A549 (cell line): ENCODE data around the gene SVEP1. TPM values are rescaled to one million over a fixed set of nuclear protein-coding genes. Genes with fewer than 3 reads are reported as not detected.

Experiments used
- ATAC-seq, 2 experiments: fragments of 200-7000 bp in 1 of 2; fragments of >200 bp in 1 of 2; cut with Nextera tagmentation in 1 of 2; cut with Tn5 transposase in 1 of 2; 3 replicates each; pipeline versions ENCODE4 v1.8.0 to v1.9.1; 2018 to 2020; ENCODE audit warnings: mild to moderate bottlenecking in 1 of 2, moderate library complexity in 1 of 2
- CTCF ChIA-PET: fragments of 300-600 bp; sonication (Branson Sonifier 250); formaldehyde crosslinking; extraction: SDS; loops from one replicate; lab custom pipeline; 2021; ENCODE audit warnings: antibody characterized with exemption, inconsistent platforms; lab: Yijun Ruan, JAX
- POLR2A ChIA-PET: fragments of 350-600 bp; formaldehyde crosslinking; extraction: SDS; loops from one replicate; lab custom pipeline; 2021; ENCODE audit warnings: antibody characterized with exemption, inconsistent platforms; lab: Yijun Ruan, JAX
- DNase-seq, 2 experiments: peaks; one replicate each; pipeline versions ENCODE4 v3.0.0 to v3.0.0-alpha.2; 2011 to 2016; ENCODE audit warnings: low read depth in 1 of 2, low spot score in 1 of 2
- FAIRE-seq: peaks from 2 replicates; lab custom pipeline; 2011; peaks lifted over from hg19 to GRCh38; lab: Jason Lieb, UNC
- H3K27ac ChIP-seq, 2 experiments: fragments of >200 bp; sonication (Bioruptor Twin); formaldehyde crosslinking; 3 replicates each; pipeline ENCODE4 v1.5.1; 2016 to 2017
- H3K4me1 ChIP-seq: fragments of >200 bp; sonication (Bioruptor Twin); formaldehyde crosslinking; 3 replicates; pipeline ENCODE4 v1.6.1; 2016
- H3K4me2 ChIP-seq: fragments of >200 bp; sonication (Bioruptor Twin); formaldehyde crosslinking; 3 replicates; pipeline ENCODE4 v1.6.1; 2016
- H3K4me3 ChIP-seq: fragments of >200 bp; sonication (Bioruptor Twin); formaldehyde crosslinking; 3 replicates; pipeline ENCODE4 v1.5.1; 2016
- H3K9me3 ChIP-seq: fragments of >200 bp; sonication (Bioruptor Twin); formaldehyde crosslinking; 3 replicates; pipeline ENCODE4 v1.6.1; 2016
- ATOH8 ChIP-seq: fragments of 250-450 bp; sonication (Bioruptor Pico); IDR thresholded peaks from 2 replicates; pipeline ENCODE4 v1.5.0; 2020; ENCODE audit warnings: low read depth, mild to moderate bottlenecking, moderate library complexity
- CBX2 ChIP-seq: fragments of 200-600 bp; sonication (generic); IDR thresholded peaks from 2 replicates; pipeline ENCODE4 v1.6.1; 2016; ENCODE audit warnings: low read depth, mild to moderate bottlenecking, borderline replicate concordance
- CBX8 ChIP-seq: fragments of 200-600 bp; sonication (generic); IDR thresholded peaks from 2 replicates; pipeline ENCODE4 v1.6.1; 2016
- CEBPB ChIP-seq, 2 experiments: fragments of >200 bp in 1 of 2; sonication (Bioruptor Twin) in 1 of 2; formaldehyde crosslinking in 1 of 2; IDR thresholded peaks; 2 replicates each; pipeline ENCODE4 v1.6.1; 2012 to 2016
- EP300 ChIP-seq, 2 experiments: fragments of >200 bp; sonication (Bioruptor Twin); formaldehyde crosslinking; IDR thresholded peaks; 2 replicates in 1 of 2; 3 replicates in 1 of 2; pipeline ENCODE4 v1.6.1; 2016 to 2017
- ESRRA ChIP-seq: fragments of 150-350 bp; IDR thresholded peaks from 2 replicates; pipeline ENCODE4 v1.6.1; 2014; ENCODE audit warnings: mild to moderate bottlenecking, low read length, borderline replicate concordance
- FOXS1 ChIP-seq: fragments of 250-450 bp; sonication (Bioruptor Pico); IDR thresholded peaks from 2 replicates; pipeline ENCODE4 v1.5.0; 2020; ENCODE audit warnings: mild to moderate bottlenecking, moderate library complexity
- HDAC2 ChIP-seq: fragments of 200-600 bp; sonication (generic); IDR thresholded peaks from 2 replicates; pipeline ENCODE4 v1.6.1; 2016
- HES2 ChIP-seq: fragments of >200 bp; sonication (Bioruptor Twin); formaldehyde crosslinking; IDR thresholded peaks from 2 replicates; pipeline ENCODE4 v1.6.1; 2016
- HEYL ChIP-seq: fragments of 250-450 bp; sonication (Bioruptor Pico); IDR thresholded peaks from 2 replicates; pipeline ENCODE4 v1.8.0; 2021; ENCODE audit warnings: mild to moderate bottlenecking, moderate library complexity
- HOXA7 ChIP-seq: fragments of 250-450 bp; sonication (Bioruptor Pico); IDR thresholded peaks from 2 replicates; pipeline ENCODE4 v1.5.0; 2020; ENCODE audit warnings: mild to moderate bottlenecking, moderate library complexity
- HOXB5 ChIP-seq: fragments of 250-450 bp; sonication (Bioruptor Pico); IDR thresholded peaks from 2 replicates; pipeline ENCODE4 v1.5.0; 2020; ENCODE audit warnings: mild to moderate bottlenecking, moderate library complexity
- KDM1A ChIP-seq: fragments of 200-600 bp; sonication (generic); IDR thresholded peaks from 2 replicates; pipeline ENCODE4 v1.6.1; 2016; ENCODE audit warnings: low read depth, mild to moderate bottlenecking
- KDM5A ChIP-seq: fragments of 200-600 bp; sonication (generic); IDR thresholded peaks from 2 replicates; pipeline ENCODE4 v1.6.1; 2016; ENCODE audit warnings: antibody characterized with exemption, mild to moderate bottlenecking
- NFE2L2 ChIP-seq: fragments of 150-350 bp; conservative IDR thresholded peaks from 2 replicates; pipeline ENCODE4 v1.6.1; 2014; ENCODE audit warnings: low read length
- NPAS2 ChIP-seq: fragments of 250-450 bp; sonication (Bioruptor Pico); IDR thresholded peaks from 2 replicates; pipeline ENCODE4 v1.8.0; 2022; ENCODE audit warnings: mild to moderate bottlenecking, moderate library complexity, borderline replicate concordance
- POLR2A ChIP-seq: IDR thresholded peaks from 2 replicates; pipeline ENCODE4 v1.6.1; 2012; ENCODE audit warnings: mild to moderate bottlenecking, low read length
- RAD21 ChIP-seq, 2 experiments: fragments of >200 bp in 1 of 2; sonication (Bioruptor Twin) in 1 of 2; formaldehyde crosslinking in 1 of 2; IDR thresholded peaks in 1 of 2; conservative IDR thresholded peaks in 1 of 2; 2 replicates in 1 of 2; 3 replicates in 1 of 2; pipeline ENCODE4 v1.6.1; 2012 to 2018; ENCODE audit warnings: inconsistent platforms in 1 of 2
- REST ChIP-seq: fragments of 200-600 bp; sonication (generic); IDR thresholded peaks from 2 replicates; pipeline ENCODE4 v1.6.1; 2016; ENCODE audit warnings: antibody characterized with exemption, mild to moderate bottlenecking, moderate library complexity
- RFX5 ChIP-seq: fragments of 450-650 bp; IDR thresholded peaks from 2 replicates; pipeline ENCODE4 v1.7.1; 2014; ENCODE audit warnings: antibody characterized with exemption, mild to moderate bottlenecking, moderate library complexity
- RNF2 ChIP-seq: fragments of 200-600 bp; sonication (generic); IDR thresholded peaks from 2 replicates; pipeline ENCODE4 v1.6.1; 2016; ENCODE audit warnings: low read depth, mild to moderate bottlenecking, antibody characterized with exemption, moderate library complexity, borderline replicate concordance
- SMC3 ChIP-seq: fragments of >200 bp; sonication (Bioruptor Twin); formaldehyde crosslinking; IDR thresholded peaks from 3 replicates; pipeline ENCODE4 v1.6.1; 2018; ENCODE audit warnings: inconsistent platforms
- SREBF2 ChIP-seq: fragments of 450-650 bp; IDR thresholded peaks from 2 replicates; pipeline ENCODE4 v1.6.1; 2014; ENCODE audit warnings: mild to moderate bottlenecking, moderate library complexity
- TFCP2L1 ChIP-seq: fragments of 250-450 bp; sonication (Bioruptor Pico); IDR thresholded peaks from 2 replicates; pipeline ENCODE4 v1.5.0; 2021; ENCODE audit warnings: mild to moderate bottlenecking
- TP53 ChIP-seq: fragments of 250-450 bp; sonication (Bioruptor Pico); IDR thresholded peaks from 2 replicates; pipeline ENCODE4 v1.5.0; 2021; ENCODE audit warnings: mild to moderate bottlenecking, moderate library complexity
- ZFP36 ChIP-seq: fragments of 450-650 bp; IDR thresholded peaks from 2 replicates; pipeline ENCODE4 v1.6.1; 2014; ENCODE audit warnings: borderline replicate concordance; ENCODE audit not compliant: partially characterized antibody
- WGBS: methylation state at CpG from one replicate; pipeline ENCODE4 v1.1.6; 2017; ENCODE audit errors: missing lambda C conversion rate; 5-methylcytosine and 5-hydroxymethylcytosine counted together
- polyA plus RNA-seq, 4 experiments: library from polyadenylated mRNA; depleted of rRNA in 3 of 4; stranded (reverse); fragments of >200 nt; fragmentation: RNase III in 1 of 4; extraction: RNeasy Plus Mini Kit Qiagen cat#74134 plus additional on column Dnase treatment in 1 of 4; gene quantifications; 2 replicates in 3 of 4; 3 replicates in 1 of 4; pipeline ENCODE4 v1.2.3, GENCODE V29; 2011 to 2017
- TF ChIP-seq, protein P1 (sequence below): fragments of >200 bp; sonication (Bioruptor Twin); formaldehyde crosslinking; IDR thresholded peaks from 3 replicates; pipeline ENCODE4 v1.6.1; 2016
- TF ChIP-seq, protein P2 (sequence below): fragments of 250-450 bp; sonication (Bioruptor Pico); IDR thresholded peaks from 2 replicates; pipeline ENCODE4 v1.5.0; 2021; ENCODE audit warnings: mild to moderate bottlenecking, moderate library complexity, borderline replicate concordance

Gene SVEP1
- polyA plus RNA-seq, 2 of the 4 experiments (the other 2 are of a cell fraction): 0.52 to 1.5 TPM

GRCh38 chr9:110520120-110520701 lies 59.3 kb downstream of the SVEP1 start:
- ChIA-PET POLR2A (no interaction called here), CTCF (no interaction called here)
- WGBS: 71% methylated on average over 6 of the region's 6 CpGs
- H3K27ac ChIP-seq: no peak overlapping the region
- H3K4me2 ChIP-seq: no peak overlapping the region
- H3K4me1 ChIP-seq: no peaks in the 10 kb centered on the region
- no peak overlapping the region for H3K4me3 ChIP-seq
- DNase-seq: no peak
- TF ChIP-seq RAD21 (conservative IDR thresholded peaks at IDR 0.05 in 1 of 2, IDR thresholded peaks at IDR 0.05 in 1 of 2) (no peak), ESRRA (no peak), RNF2 (no peak), TP53 (CRISPR knock-in tag) (no peak), KDM1A (no peak), HOXA7 (CRISPR knock-in tag) (no peak), HEYL (no peak)
- no peak for FAIRE-seq
- H3K9me3 ChIP-seq: no peaks in the 10 kb centered on the region
- ATAC-seq: no peak

DNA sequence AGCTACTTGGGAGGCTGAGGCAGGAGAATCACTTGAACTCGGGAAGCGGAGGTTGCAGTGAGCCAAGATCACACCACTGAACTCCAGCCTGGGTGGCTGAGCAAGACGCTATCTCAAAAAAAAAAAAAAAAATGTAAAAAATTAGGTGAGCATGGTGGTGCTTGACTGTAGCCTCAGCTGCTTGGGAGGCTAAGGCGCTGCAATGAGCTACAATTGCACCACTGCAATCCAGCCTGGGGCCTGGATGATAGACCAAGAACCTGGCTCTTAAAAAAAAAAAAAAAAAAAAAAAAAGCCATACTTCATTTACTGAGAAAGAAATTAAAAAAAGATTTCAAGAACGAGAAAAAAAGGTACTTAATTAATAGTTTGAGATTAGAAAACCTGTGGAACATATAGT lies 62.1 kb downstream of the SVEP1 start:
- no peak for FAIRE-seq
- CTCF ChIA-PET: interaction anchor here (0.6 to 1.3 kb wide), 2 partner anchors 12 to 622 kb away, joined by 4 to 5 read pairs; no protein-coding TSS in a partner anchor
- no peak overlapping the region for H3K4me3 ChIP-seq
- TF ChIP-seq FOXS1 (CRISPR knock-in tag): no peak
- TF ChIP-seq CBX8: no peak
- no peak for TF ChIP-seq KDM1A
- no peak for TF ChIP-seq SREBF2
- no peak for TF ChIP-seq POLR2A
- no peak for TF ChIP-seq NFE2L2
- TF ChIP-seq KDM5A: no peak
- TF ChIP-seq, protein P1, sequence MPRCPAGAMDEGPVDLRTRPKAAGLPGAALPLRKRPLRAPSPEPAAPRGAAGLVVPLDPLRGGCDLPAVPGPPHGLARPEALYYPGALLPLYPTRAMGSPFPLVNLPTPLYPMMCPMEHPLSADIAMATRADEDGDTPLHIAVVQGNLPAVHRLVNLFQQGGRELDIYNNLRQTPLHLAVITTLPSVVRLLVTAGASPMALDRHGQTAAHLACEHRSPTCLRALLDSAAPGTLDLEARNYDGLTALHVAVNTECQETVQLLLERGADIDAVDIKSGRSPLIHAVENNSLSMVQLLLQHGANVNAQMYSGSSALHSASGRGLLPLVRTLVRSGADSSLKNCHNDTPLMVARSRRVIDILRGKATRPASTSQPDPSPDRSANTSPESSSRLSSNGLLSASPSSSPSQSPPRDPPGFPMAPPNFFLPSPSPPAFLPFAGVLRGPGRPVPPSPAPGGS: no peak
- TF ChIP-seq, all 56 proteins: peak for 0
- Histone ChIP-seq H3K4me1 (no peaks in the 10 kb centered on the region), H3K4me2 (no peak overlapping the region), H3K27ac (no peak overlapping the region), H3K9me3 (no peaks in the 10 kb centered on the region)
- POLR2A ChIA-PET: no interaction called here
- ATAC-seq: no peak
- 56% methylated on average over 5 of the region's 5 CpGs for WGBS
- no peak for DNase-seq

DNA sequence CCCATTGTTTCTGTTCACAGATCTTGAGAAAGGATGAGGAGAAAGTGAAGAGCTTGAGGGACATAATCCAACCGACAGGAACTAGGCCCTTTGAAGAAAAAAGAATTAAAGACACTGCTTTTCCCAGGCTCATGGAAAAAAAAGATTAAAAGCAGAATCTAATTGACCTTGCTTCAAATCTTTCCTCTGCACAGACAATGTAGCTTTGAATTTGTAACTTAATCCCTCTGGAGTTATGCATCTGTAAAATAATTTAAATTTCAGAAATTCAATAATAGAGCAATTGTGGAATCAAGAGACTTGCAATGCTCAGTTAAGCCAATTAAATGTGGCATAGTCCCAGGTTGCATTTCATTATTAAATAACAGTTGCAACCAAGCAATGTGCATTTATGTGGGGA lies 64.6 kb downstream of the SVEP1 start:
- Histone ChIP-seq H3K9me3 (no peaks in the 10 kb centered on the region), H3K4me2 (no peak overlapping the region), H3K4me1 (no peaks in the 10 kb centered on the region), H3K4me3 (no peak overlapping the region), H3K27ac (no peak overlapping the region)
- FAIRE-seq (no peak), ATAC-seq (no peak), DNase-seq (no peak)
- 55% methylated on average over 1 of the region's 1 CpG for WGBS
- ChIA-PET CTCF (no interaction called here), POLR2A (no interaction called here)
- no peak for TF ChIP-seq HOXB5 (CRISPR knock-in tag)
- TF ChIP-seq ATOH8 (CRISPR knock-in tag): no peak
- TF ChIP-seq KDM1A: no peak
- TF ChIP-seq REST: no peak
- TF ChIP-seq RFX5: no peak
- TF ChIP-seq, protein P2, sequence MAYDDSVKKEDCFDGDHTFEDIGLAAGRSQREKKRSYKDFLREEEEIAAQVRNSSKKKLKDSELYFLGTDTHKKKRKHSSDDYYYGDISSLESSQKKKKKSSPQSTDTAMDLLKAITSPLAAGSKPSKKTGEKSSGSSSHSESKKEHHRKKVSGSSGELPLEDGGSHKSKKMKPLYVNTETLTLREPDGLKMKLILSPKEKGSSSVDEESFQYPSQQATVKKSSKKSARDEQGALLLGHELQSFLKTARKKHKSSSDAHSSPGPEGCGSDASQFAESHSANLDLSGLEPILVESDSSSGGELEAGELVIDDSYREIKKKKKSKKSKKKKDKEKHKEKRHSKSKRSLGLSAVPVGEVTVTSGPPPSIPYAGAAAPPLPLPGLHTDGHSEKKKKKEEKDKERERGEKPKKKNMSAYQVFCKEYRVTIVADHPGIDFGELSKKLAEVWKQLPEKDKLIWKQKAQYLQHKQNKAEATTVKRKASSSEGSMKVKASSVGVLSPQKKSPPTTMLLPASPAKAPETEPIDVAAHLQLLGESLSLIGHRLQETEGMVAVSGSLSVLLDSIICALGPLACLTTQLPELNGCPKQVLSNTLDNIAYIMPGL (CRISPR knock-in tag): no peak
- TF ChIP-seq TFCP2L1 (CRISPR knock-in tag): no peak
- TF ChIP-seq HDAC2: no peak
- TF ChIP-seq CEBPB (IDR thresholded peaks at IDR 0.05): no peak
- TF ChIP-seq TP53 (CRISPR knock-in tag): no peak
- no peak for TF ChIP-seq NFE2L2
- no peak for TF ChIP-seq NPAS2 (CRISPR knock-in tag)
- no peak for TF ChIP-seq ZFP36
- TF ChIP-seq CBX2: no peak
- TF ChIP-seq HES2: no peak
- TF ChIP-seq CBX8: no peak
- TF ChIP-seq SMC3: no peak
- no peak for TF ChIP-seq EP300 (IDR thresholded peaks at IDR 0.05)
